ENCODE results near the gene HIVEP1. TPM values are rescaled to one million over a fixed set of nuclear protein-coding genes. Genes with fewer than 3 reads are reported as not detected.

Gene HIVEP1
- total RNA-seq, 4 donors from 2014 or later, result 23.2 to 41.5 (median 32.6) TPM

- no peak for TF ChIP-seq CTCF (IDR thresholded peaks at IDR 0.05)
- 93 to 98% methylated on average over 4 of the region's 4 CpGs for WGBS, 2 donors
- no peak for DNase-seq (ENCODE audit: low spot score in 2 of 2)
- no peak overlapping the region for H3K4me3 ChIP-seq (ENCODE audit: low read depth, poor library complexity, severe bottlenecking)
- intact Hi-C loops (cut with DNase I; ENCODE audit: low total_unique reads), result no loop called here
These were observed 16.1 kb downstream of the HIVEP1 start for GRCh38 chr6:12028213-12028612.

- DNase-seq (ENCODE audit: low spot score in 2 of 2), result no peak
- WGBS, 2 donors, result 81 to 92% methylated on average over 4 of the region's 4 CpGs
- intact Hi-C loops (cut with DNase I; ENCODE audit: low total_unique reads), result no loop called here
- no peak overlapping the region for H3K4me3 ChIP-seq (ENCODE audit: low read depth, poor library complexity, severe bottlenecking)
- TF ChIP-seq POLR2A (IDR thresholded peaks at IDR 0.05), result no peak
- no peak for TF ChIP-seq CTCF (IDR thresholded peaks at IDR 0.05)
These were observed 18.0 kb downstream of the HIVEP1 start for GRCh38 chr6:12029979-12030737.

- intact Hi-C loops (cut with DNase I; ENCODE audit: low total_unique reads), result no loop called here
- WGBS, 2 donors, result 93 to 97% methylated on average over 2 of the region's 2 CpGs
- TF ChIP-seq CTCF (IDR thresholded peaks at IDR 0.05), result no peak
- no peak for DNase-seq (ENCODE audit: low spot score in 2 of 2)
- no peak overlapping the region for H3K4me3 ChIP-seq (ENCODE audit: low read depth, poor library complexity, severe bottlenecking)
These were observed 19.0 kb downstream of the HIVEP1 start for GRCh38 chr6:12030993-12031550.

GRCh38 chr6:12032783-12033573 lies 20.9 kb downstream of the HIVEP1 start:
- no peak overlapping the region for H3K4me3 ChIP-seq (ENCODE audit: low read depth, poor library complexity, severe bottlenecking)
- 69 to 76% methylated on average over 8 of the region's 8 CpGs for WGBS, 2 donors
- no peak for DNase-seq (ENCODE audit: low spot score in 2 of 2)
- intact Hi-C loops (cut with DNase I; ENCODE audit: low total_unique reads), result loop anchor here (2.0 kb wide), 1 partner anchor 52 kb away; no protein-coding TSS in a partner anchor
- TF ChIP-seq CTCF (IDR thresholded peaks at IDR 0.05) (no peak), POLR2A (IDR thresholded peaks at IDR 0.05) (no peak)

DNA sequence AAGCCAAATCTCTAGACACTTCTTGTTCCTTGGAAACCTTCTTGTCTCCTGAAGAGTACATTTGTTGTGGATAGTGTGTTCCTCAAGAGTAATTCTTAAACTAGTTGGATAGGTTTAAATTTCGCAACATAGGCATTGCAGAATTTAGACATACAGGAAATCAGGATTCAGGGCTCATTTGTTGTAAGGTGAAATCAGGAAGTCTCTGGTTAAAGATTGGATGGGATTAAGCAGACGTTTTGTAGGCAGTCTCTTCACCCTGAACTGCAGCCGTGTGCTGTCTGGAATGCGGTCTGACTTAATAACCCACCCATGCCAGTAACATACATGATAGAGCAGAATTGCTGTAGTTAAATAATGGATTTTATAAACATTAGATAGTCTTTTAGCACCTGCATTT lies 21.7 kb downstream of the HIVEP1 start:
- intact Hi-C loops (cut with DNase I; ENCODE audit: low total_unique reads), result loop anchor here (2.0 kb wide), 1 partner anchor 51 kb away; no protein-coding TSS in a partner anchor
- TF ChIP-seq CTCF (IDR thresholded peaks at IDR 0.05) (no peak), POLR2A (IDR thresholded peaks at IDR 0.05) (no peak)
- DNase-seq (ENCODE audit: low spot score in 2 of 2), result no peak
- 23 to 32% methylated on average over 4 of the region's 4 CpGs for WGBS, 2 donors
- no peak overlapping the region for H3K4me3 ChIP-seq (ENCODE audit: low read depth, poor library complexity, severe bottlenecking)
